ENCODE measurements around the gene SLK.

The SLK gene

DNA sequence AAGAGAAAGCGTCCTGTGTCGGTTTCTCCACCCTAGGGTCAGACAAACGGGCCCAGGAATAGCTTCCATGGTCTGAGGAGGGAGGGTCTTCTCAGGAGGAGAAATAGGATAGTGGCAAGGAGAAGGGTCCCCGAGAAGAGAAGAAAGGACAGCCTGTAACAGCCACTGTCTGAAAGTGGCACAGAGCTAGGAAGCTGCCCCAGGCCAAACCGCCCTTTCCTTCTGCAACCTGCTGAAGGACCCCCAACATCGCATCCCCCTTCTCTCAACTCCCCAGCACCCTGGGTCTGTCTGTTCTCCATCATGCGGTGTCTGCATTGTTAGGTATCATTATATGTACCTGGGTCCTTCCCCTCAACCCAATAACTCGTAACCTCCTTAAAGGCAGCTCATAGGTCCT lies 71.6 kb downstream of the SLK start:
- CTCF ChIA-PET: no interaction called here
- POLR2A ChIA-PET (ENCODE audit: low non-redundant PET): no interaction called here
- H3K27ac ChIP-seq: peak overlapping the region; percentile 52
- DNase-seq (ENCODE audit: low spot score): no peak
- TF ChIP-seq, protein P1, sequence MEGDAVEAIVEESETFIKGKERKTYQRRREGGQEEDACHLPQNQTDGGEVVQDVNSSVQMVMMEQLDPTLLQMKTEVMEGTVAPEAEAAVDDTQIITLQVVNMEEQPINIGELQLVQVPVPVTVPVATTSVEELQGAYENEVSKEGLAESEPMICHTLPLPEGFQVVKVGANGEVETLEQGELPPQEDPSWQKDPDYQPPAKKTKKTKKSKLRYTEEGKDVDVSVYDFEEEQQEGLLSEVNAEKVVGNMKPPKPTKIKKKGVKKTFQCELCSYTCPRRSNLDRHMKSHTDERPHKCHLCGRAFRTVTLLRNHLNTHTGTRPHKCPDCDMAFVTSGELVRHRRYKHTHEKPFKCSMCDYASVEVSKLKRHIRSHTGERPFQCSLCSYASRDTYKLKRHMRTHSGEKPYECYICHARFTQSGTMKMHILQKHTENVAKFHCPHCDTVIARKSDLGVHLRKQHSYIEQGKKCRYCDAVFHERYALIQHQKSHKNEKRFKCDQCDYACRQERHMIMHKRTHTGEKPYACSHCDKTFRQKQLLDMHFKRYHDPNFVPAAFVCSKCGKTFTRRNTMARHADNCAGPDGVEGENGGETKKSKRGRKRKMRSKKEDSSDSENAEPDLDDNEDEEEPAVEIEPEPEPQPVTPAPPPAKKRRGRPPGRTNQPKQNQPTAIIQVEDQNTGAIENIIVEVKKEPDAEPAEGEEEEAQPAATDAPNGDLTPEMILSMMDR (conservative IDR thresholded peaks at IDR 0.05; ENCODE audit: low read depth): no peak

DNA sequence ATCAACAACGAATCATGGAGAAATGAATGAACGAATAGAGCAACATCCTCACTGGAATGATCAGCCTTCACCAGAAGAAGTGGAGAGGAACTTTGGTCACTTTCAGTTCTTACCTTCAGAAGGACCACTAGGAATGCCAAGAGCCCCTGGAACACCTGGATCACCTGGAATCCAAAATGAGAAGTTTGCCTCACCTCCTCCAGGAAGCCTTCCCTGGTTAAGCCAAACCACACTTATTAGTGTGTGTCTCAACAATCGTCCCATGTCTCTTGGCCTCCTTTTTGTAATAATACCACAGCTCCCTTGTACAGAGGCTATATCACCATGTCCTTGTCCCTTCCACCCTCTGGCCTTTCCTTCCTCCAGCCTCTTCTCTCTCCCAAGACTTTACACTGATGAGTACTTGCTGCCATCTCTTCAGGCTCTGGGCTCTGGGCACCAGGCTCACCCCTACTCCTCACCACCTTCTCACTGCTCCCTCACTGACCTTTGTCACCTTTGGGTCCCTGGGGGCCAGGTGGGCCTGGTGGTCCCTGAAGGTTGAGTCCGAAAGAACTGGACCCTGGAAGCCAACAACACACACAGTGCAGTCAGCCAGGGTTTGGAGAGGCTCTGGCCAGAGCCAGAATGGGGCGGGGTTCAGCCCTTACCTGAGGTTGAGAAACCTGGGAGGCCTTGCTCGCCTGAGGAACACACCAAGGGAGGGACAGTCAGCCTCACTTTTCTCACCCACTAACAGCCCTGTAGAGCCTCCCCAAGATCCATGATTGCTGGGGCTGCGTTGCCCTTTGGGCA lies 72.2 kb downstream of the SLK start:
- CTCF ChIA-PET: interaction anchor here (0.6 kb wide), 1 partner anchor 236 kb away, joined by 4 read pairs; no protein-coding TSS in a partner anchor
- H3K27ac ChIP-seq: peak overlapping the region; percentile 52
- POLR2A ChIA-PET (ENCODE audit: low non-redundant PET): no interaction called here
- no peak for DNase-seq (ENCODE audit: low spot score)
- TF ChIP-seq, protein P1 (conservative IDR thresholded peaks at IDR 0.05; ENCODE audit: low read depth): no peak

DNA sequence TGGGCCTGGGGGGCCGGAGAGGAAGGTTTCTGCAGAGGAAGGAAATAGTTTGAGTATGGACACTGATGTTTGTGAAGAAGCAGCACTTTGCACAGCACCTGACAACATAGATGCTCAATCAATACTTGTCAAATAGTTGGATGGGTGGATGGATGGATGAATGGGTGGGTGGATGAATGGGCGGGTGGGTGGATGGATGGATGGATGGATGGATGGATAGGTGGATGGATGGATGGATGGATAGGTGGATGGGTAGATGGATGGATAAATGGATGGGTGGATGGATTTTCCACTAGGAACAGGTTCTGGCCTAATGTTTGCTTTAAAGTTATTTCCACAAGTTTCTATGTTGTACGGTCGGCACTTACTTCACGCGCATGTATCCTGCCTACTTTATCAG lies 73.4 kb downstream of the SLK start:
- peak overlapping the region; percentile 52 for H3K27ac ChIP-seq
- ChIA-PET POLR2A (ENCODE audit: low non-redundant PET) (no interaction called here), CTCF (interaction anchor here (0.7 to 1.1 kb wide), 2 partner anchors 22 to 523 kb away, joined by 3 to 5 read pairs; no protein-coding TSS in a partner anchor)
- TF ChIP-seq, protein P1 (conservative IDR thresholded peaks at IDR 0.05; ENCODE audit: low read depth): no peak
- no peak for DNase-seq (ENCODE audit: low spot score)

DNA sequence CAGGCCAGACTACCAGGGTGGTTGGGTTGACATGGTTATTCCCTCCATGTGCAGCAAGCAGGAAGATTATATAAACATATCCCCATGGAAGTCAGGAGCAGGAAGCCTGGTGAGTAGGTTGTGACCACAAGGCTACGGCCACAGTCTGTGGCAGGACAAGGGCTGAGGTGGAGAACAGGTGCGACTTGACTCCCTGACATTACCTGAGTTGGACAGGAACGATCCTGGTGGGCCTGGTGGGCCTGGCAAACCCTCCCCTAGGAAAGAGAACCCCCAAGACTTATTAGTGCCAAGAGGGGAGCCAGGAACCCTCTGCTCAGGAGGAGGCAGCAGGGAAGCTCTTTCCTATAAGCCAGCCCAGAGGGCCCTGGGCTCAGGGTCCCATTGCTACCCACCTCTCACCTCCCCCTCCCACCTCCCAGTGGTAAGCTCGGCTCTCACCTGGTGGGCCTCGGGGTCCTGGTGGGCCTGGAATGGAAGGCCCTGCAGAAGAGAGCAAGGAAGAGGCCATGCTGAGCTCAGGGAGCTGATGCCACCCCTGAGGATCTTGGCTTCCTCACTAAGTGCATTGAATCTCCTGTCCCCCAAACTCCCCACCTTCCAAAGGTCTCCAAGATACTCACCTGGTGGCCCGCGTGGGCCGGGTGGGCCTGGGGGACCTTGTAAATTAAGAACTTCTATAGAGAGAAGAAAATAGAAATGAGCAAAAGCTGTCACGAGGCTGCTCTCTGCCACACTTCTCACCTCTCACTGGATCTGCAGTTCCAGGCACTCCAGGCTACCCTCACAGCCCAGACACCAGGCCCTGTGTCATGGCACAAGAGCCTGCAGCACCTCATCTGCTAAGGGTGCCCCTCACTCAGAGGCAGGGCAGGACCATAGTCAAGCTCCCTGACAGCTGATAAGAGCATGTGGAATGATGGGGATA lies 74.2 kb downstream of the SLK start:
- no peak for DNase-seq (ENCODE audit: low spot score)
- H3K27ac ChIP-seq: peak overlapping the region; percentile 32
- ChIA-PET CTCF (interaction anchor here (0.6 to 1.1 kb wide), 6 partner anchors 9 to 522 kb away, joined by 3 to 5 read pairs (median 3); no protein-coding TSS in a partner anchor), POLR2A (ENCODE audit: low non-redundant PET) (no interaction called here)
- TF ChIP-seq, protein P1 (conservative IDR thresholded peaks at IDR 0.05; ENCODE audit: low read depth): no peak

DNA sequence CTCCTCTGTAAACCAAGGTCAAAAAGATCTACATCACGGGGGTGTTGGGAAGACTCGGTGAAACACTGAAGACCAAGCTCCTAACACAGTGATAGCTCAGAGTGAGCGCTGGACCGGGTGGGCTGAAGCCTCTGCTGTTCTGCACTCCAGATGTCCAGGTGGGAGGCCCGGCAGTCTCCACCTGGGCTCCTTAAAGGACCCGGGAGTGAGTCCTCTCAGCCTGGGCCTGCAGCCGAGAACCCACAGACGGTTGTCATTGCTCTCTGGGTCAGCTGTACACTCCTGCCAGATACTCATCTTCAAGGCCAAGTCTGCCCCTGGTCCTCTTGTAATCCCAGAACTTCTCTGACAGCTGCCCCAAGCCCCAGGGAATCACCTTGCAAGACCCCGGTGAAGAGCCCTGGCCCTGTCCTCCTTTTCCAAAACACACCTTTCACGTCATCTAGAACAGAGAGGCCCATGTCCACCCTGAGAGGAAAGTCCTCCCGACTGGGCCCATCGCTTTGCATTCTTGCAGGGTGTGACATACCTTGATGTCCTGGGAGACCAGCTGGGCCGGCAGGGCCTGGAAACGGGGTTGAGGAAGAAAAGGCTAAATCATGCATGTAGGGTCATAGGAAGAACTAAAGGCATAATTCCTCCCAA lies 75.1 kb downstream of the SLK start:
- DNase-seq (ENCODE audit: low spot score): no peak
- ChIA-PET POLR2A (ENCODE audit: low non-redundant PET) (no interaction called here), CTCF (interaction anchor here (0.6 to 1.1 kb wide), 2 partner anchors 31 to 230 kb away, joined by 3 to 4 read pairs; no protein-coding TSS in a partner anchor)
- TF ChIP-seq, protein P1 (conservative IDR thresholded peaks at IDR 0.05; ENCODE audit: low read depth): no peak
- peak overlapping the region; percentile 32 for H3K27ac ChIP-seq
